Activated CD4-positive, alpha-beta T cell treated with anti-CD3 and anti-CD28 coated beads for 36 hours (primary cell): ENCODE results near the gene GRK4. TPM values are rescaled to one million over a fixed set of nuclear protein-coding genes. Genes with fewer than 3 reads are reported as not detected.

Experiments used
- total RNA-seq, 2 experiments: library from RNA; stranded (reverse); gene quantifications; one replicate each; pipeline ENCODE4 v1.2.3, GENCODE V29; 2021

Gene GRK4
- total RNA-seq, 2 experiments from 2014 or later, result 2.4 to 2.5 TPM

Other genes with a start within 250 kb of the GRK4 start
- 10 to 100 TPM; 50.6 to 59.4 TPM for gene TNIP2, start 207.2 kb upstream of the GRK4 start, total RNA-seq
- 10 to 100 TPM; 63.3 to 68.3 TPM for gene SH3BP2, start 170.5 kb upstream of the GRK4 start, total RNA-seq
- 100 to 1,000 TPM; 196 to 206 TPM for gene ADD1, start 119.7 kb upstream of the GRK4 start, total RNA-seq
- 100 to 1,000 TPM in 1 of 2 experiments, 10 to 100 TPM in 1; 86.8 to 106 TPM for gene NOP14, start 165 bp upstream of the GRK4 start, total RNA-seq
- gene HTT-AS, start 111.0 kb downstream of the GRK4 start, total RNA-seq, result not detected
- 100 to 1,000 TPM in 1 of 2 experiments, 10 to 100 TPM in 1; 80.1 to 127 TPM for gene HTT, start 111.1 kb downstream of the GRK4 start, total RNA-seq